ENCODE results near the gene CEACAM18. TPM values are rescaled to one million over a fixed set of nuclear protein-coding genes. Genes with fewer than 3 reads are reported as not detected.
"Not testable (repeated sequence)": the region's sequence is repeated elsewhere in the genome, so short reads cannot be mapped to it uniquely, and the experiment has no call there.

CEACAM18 gene
- total RNA-seq, 2 donors from 2014 or later = not detected

- ATAC-seq (no peak), DNase-seq (ENCODE audit: low spot score in 2 of 2) (no peak)
- H3K9me3 Mint-ChIP-seq = peaks cover 0 to 8% of the 10 kb centered on the region in 2 donors
- no peaks in the 10 kb centered on the region for H3K36me3 Mint-ChIP-seq
- H3K27ac Mint-ChIP-seq = no peak overlapping the region
Measured at GRCh38 chr19:51476164-51476563, 2.2 kb upstream of the CEACAM18 start.

DNA sequence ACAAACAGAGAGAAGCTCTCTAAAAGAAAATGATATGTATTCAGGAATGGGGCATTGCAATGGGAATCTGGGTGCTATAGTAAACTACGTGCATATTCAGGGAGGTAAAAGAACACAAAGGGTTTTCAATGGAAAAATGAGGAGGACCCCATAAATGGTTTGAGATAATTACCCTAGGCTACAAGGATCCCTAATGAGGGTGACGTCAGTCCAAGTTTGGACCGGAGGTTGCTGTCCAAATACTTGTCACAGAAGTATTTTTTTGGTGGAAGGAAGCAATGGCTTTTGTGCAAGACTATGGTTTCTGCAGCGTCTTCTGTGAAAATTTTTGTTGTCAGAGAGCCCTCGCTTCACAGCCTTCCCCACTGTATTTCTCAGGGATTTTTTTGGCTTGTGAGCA lies 995 bp upstream of the CEACAM18 start:
- ATAC-seq (no peak), DNase-seq (ENCODE audit: low spot score in 2 of 2) (no peak)
- Mint-ChIP-seq H3K27ac (no peak overlapping the region), H3K9me3 (peaks cover 0 to 8% of the 10 kb centered on the region in 2 donors), H3K36me3 (no peaks in the 10 kb centered on the region)

DNA sequence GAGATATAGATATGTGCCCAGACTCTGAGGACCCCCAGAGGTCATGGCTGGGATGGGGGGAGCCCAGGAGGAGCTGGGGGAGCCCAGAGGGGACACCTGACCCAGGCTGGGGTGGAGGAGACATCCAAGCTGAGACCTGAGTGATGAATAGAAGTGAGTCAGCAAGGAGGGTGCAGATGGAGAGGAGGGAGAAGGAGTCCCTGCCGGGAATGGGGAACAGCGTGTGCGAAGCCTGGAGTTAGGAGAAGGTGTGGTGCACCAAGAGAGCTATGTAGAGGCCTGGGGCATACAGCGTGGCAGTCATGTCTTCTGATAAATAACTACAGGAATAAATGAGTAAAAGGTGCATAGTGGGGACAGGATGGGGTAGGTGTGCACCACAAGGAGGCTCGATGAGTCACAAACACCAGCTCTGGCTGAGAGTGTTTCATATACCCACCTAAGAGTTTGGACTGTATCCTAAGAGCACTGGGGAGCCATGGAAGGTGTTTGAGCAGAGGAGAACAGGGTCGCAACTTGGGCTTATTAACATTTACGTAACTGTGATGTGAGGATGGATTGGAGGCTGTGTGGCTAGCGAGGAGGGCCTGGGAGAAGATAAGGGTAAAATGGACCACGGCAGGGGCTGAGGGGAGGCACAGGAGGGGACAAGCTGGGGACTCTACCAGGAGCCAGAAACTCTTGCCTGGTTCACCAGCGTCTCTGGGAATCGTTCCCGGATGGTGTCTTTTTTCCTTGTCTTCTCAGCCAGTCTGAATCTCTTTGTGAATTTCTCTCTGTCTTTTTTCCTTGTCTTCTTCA lies 1.4 kb downstream of the CEACAM18 start:
- ATAC-seq (peak; percentile 95 to 97), DNase-seq (ENCODE audit: low spot score in 2 of 2) (no peak)
- H3K27ac Mint-ChIP-seq = peak overlapping the region in 1 of 2 donors; percentile 45
- no peaks in the 10 kb centered on the region for H3K36me3 Mint-ChIP-seq
- peaks cover 0 to 8% of the 10 kb centered on the region in 2 donors for H3K9me3 Mint-ChIP-seq

GRCh38 chr19:51480590-51480989 lies 2.3 kb downstream of the CEACAM18 start:
- no peak overlapping the region for H3K27ac Mint-ChIP-seq
- no peak for DNase-seq (ENCODE audit: low spot score in 2 of 2)

DNA sequence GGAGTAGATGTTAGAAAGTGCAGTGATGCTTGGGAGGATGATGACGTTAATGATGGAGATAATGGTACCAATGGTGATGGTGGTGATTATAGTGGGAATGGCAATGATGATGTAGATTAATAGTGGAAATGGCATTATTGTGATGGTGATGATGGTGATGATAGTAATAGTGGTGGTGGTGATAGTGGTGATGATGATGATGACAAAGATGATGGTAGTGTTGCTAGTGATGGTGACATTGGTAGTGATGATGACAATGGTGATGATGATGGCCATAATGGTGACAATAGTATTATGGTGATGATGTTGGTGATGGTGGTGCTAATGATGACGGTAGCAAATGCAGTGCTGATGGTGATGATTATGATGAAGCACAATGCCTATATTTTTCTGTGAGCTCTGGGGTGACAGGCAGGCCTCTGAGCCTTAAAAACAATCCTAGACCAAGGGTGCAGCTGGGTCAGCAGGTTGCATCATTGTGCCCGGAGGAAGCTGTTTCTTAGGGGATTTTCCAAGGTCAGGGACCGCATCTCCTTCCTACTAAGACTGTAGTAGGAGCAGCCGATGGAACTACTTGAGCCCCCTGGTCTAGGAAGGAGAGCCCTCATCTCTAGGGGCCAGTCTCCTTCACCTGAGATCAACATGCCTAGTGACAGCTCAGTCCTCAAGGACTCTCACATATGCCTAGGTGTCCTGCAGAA lies 7.8 kb downstream of the CEACAM18 start:
- Mint-ChIP-seq H3K36me3 (no peaks in the 10 kb centered on the region), H3K9me3 (peaks cover 5 to 7% of the 10 kb centered on the region in 2 donors), H3K27ac (no peak overlapping the region)
- DNase-seq (ENCODE audit: low spot score in 2 of 2) (no peak), ATAC-seq (no peak)

More at GRCh38 chr19:51480590-51480989, 2.3 kb downstream of the CEACAM18 start:
- peaks cover 0 to 8% of the 10 kb centered on the region in 2 donors for H3K9me3 Mint-ChIP-seq
- no peaks in the 10 kb centered on the region for H3K36me3 Mint-ChIP-seq
- ATAC-seq = no peak

- Mint-ChIP-seq H3K27ac (no peak overlapping the region), H3K36me3 (no peaks in the 10 kb centered on the region), H3K9me3 (peaks cover 10 to 14% of the 10 kb centered on the region in 2 donors)
- DNase-seq (ENCODE audit: low spot score in 2 of 2) (no peak), ATAC-seq (no peak)
Measured at GRCh38 chr19:51488491-51488890, 10.2 kb downstream of the CEACAM18 start.

- Mint-ChIP-seq H3K36me3 (no peaks in the 10 kb centered on the region), H3K27ac (peak overlapping the region in 1 of 2 donors; percentile 6), H3K9me3 (peaks cover 16 to 21% of the 10 kb centered on the region in 2 donors)
- ATAC-seq = peak; percentile 92 to 93
- no peak for DNase-seq (ENCODE audit: low spot score in 2 of 2)
Measured at GRCh38 chr19:51489113-51489512, 10.8 kb downstream of the CEACAM18 start.

- H3K9me3 Mint-ChIP-seq = peaks cover 15 to 20% of the 10 kb centered on the region in 2 donors
- DNase-seq (ENCODE audit: low spot score in 2 of 2) (no peak), ATAC-seq (no peak)
- H3K27ac Mint-ChIP-seq = no peak overlapping the region
- no peaks in the 10 kb centered on the region for H3K36me3 Mint-ChIP-seq
Measured at GRCh38 chr19:51490676-51491075, 12.3 kb downstream of the CEACAM18 start.

GRCh38 chr19:51491586-51491985 lies 13.2 kb downstream of the CEACAM18 start:
- Mint-ChIP-seq H3K9me3 (peaks cover 10 to 15% of the 10 kb centered on the region in 2 donors), H3K36me3 (no peaks in the 10 kb centered on the region), H3K27ac (no peak overlapping the region)
- ATAC-seq = no peak
- no peak for DNase-seq (ENCODE audit: low spot score in 2 of 2)

GRCh38 chr19:51493776-51494175 lies 15.4 kb downstream of the CEACAM18 start:
- no peak for DNase-seq (ENCODE audit: low spot score in 2 of 2)
- Mint-ChIP-seq H3K36me3 (no peaks in the 10 kb centered on the region), H3K27ac (no peak overlapping the region), H3K9me3 (peaks cover 10 to 15% of the 10 kb centered on the region in 2 donors)
- ATAC-seq = no peak

- Mint-ChIP-seq H3K36me3 (no peaks in the 10 kb centered on the region), H3K27ac (peak overlapping the region in 1 of 2 donors; percentile 29), H3K9me3 (peaks cover 10 to 11% of the 10 kb centered on the region in 2 donors)
- ATAC-seq (no peak), DNase-seq (ENCODE audit: low spot score in 2 of 2) (no peak)
Measured at GRCh38 chr19:51497666-51498065, 19.3 kb downstream of the CEACAM18 start.

- ATAC-seq = peak in 1 of 2 donors; percentile 33
- Mint-ChIP-seq H3K27ac (peak overlapping the region in 1 of 2 donors; percentile 81), H3K9me3 (peaks cover 7 to 17% of the 10 kb centered on the region in 2 donors), H3K36me3 (peaks cover 10 to 12% of the 10 kb centered on the region in 2 donors)
- DNase-seq (ENCODE audit: low spot score in 2 of 2) = not testable (repeated sequence)
Measured at GRCh38 chr19:51500931-51501330, 22.6 kb downstream of the CEACAM18 start.

DNA sequence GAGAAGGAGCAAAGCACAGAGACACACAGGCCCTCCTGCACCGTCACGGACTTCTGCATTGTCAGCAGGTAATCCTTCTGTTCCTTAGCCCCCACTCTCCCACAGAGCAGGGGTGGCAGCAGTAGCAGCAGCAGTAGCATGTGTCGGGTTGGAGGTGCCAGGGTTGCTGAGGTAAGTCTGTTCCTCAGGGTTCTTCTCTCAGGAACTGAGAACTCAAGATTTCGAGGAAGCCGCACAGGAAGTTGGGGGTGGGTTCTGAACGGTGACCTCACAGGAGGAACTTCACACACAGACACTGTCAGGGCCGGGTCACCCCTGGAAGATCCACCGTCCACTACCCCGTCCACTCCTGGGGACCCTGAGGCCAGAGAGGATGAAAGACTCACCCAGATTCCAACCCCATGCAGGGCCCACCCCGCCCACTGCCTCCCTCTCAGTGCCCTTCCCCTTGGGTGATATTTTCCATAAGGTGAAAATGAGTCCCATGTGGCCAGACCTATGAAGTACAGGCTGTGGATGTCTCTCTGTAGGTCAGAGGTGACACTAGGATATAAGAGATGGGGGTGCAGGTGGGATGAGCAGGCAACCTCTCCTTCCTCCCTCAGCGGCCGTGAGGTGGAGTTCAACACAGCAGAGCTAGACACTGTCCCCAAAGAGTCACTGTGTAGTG lies 23.4 kb downstream of the CEACAM18 start, which contains the start of gene SIGLEC12:
Gene SIGLEC12, minus strand, starts transcription at position 207 of the 670 bp plus-strand sequence. Its CDS starts 67 bp downstream, at position 140.
- H3K9me3 Mint-ChIP-seq = peaks cover 7 to 17% of the 10 kb centered on the region in 2 donors

DNA sequence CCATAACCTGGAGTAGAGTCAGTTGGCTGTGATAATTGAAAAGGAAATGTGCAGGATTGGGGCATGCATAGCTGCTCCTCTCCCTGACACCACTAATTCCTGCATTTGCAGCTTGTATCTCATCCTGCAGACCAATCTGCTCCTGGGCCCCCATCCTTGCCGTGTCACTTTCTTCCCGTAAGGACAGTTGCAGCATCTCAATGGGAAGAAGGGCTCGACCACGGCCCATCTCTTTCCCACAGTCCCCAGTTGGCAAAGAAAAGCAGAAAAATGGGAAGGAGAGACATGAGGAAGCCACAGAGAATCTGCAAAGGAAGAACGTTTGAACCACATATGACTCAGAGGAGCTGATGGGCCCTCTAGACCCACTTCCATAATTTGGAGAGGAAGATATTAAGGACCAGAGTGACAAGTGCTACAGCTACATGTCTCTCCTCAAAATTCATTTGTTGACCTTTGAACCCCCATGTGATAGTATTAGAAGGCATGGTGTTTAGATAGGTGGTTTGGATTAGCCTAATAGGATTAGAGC lies 25.0 kb downstream of the CEACAM18 start:
- H3K9me3 Mint-ChIP-seq = peaks cover 7 to 17% of the 10 kb centered on the region in 2 donors
- DNase-seq (ENCODE audit: low spot score in 2 of 2) (no peak), ATAC-seq (no peak)
- H3K36me3 Mint-ChIP-seq = peaks cover 10 to 12% of the 10 kb centered on the region in 2 donors
- H3K27ac Mint-ChIP-seq = no peak overlapping the region

More for the DNA sequence above, 23.4 kb downstream of the CEACAM18 start, which contains the start of gene SIGLEC12:
- no peak for DNase-seq (ENCODE audit: low spot score in 2 of 2)
- H3K36me3 Mint-ChIP-seq = peaks cover 10 to 12% of the 10 kb centered on the region in 2 donors
- peak; percentile 43 to 77 for ATAC-seq
- H3K27ac Mint-ChIP-seq = peak within 1 kb of the TSS in 1 of 2 donors; percentile 81

- Mint-ChIP-seq H3K36me3 (peaks cover 10 to 12% of the 10 kb centered on the region in 2 donors), H3K27ac (no peak overlapping the region), H3K9me3 (peaks cover 7 to 17% of the 10 kb centered on the region in 2 donors)
- DNase-seq (ENCODE audit: low spot score in 2 of 2) = no peak
- ATAC-seq = no peak
Measured at GRCh38 chr19:51503896-51504295, 25.6 kb downstream of the CEACAM18 start.

GRCh38 chr19:51505904-51506303 lies 27.6 kb downstream of the CEACAM18 start:
- peak overlapping the region in 1 of 2 donors; percentile 62 for H3K27ac Mint-ChIP-seq
- H3K36me3 Mint-ChIP-seq = peaks cover 10 to 12% of the 10 kb centered on the region in 2 donors
- ATAC-seq = no peak
- H3K9me3 Mint-ChIP-seq = peaks cover 7 to 17% of the 10 kb centered on the region in 2 donors
- no peak for DNase-seq (ENCODE audit: low spot score in 2 of 2)

All from activated naive CD4-positive, alpha-beta T cell treated with anti-CD3 and anti-CD28 coated beads, Interleukin-2, amount 50 U/mL, for 72 hours (primary cell).